Dedifferentiated amniotic fluid mesenchymal stem cell (primary cell): ENCODE data around the gene STAG3.
"Not testable (repeated sequence)": the region's sequence is repeated elsewhere in the genome, so short reads cannot be mapped to it uniquely, and the experiment has no call there.

Source experiments
- DNase-seq: peaks from one replicate; pipeline ENCODE4 v3.0.0-alpha.2; 2016; ENCODE audit errors: extremely low spot score

STAG3 gene

GRCh38 chr7:100177045-100178001 is at the start of gene STAG3, which contains the start of gene GPC2:
TSS of gene STAG3 (plus strand) at chr7:100177918. CDS start at chr7:100180557, 2,639 bp downstream.
TSS of gene GPC2 (minus strand) at chr7:100177381. CDS start at chr7:100177199, 182 bp downstream.
- DNase-seq, result peak; percentile 95

GRCh38 chr7:100128637-100128963 is 49.1 kb upstream of the STAG3 start:
- no peak for DNase-seq

GRCh38 chr7:100130220-100130607 is 47.5 kb upstream of the STAG3 start:
- DNase-seq, result not testable (repeated sequence)

GRCh38 chr7:100130608-100131453 is 46.9 kb upstream of the STAG3 start:
- peak; percentile 47 for DNase-seq

- DNase-seq, result no peak
These were observed 45.6 kb upstream of the STAG3 start for GRCh38 chr7:100132126-100132525.

- no peak for DNase-seq
These were observed 45.0 kb upstream of the STAG3 start for GRCh38 chr7:100132697-100133151.

GRCh38 chr7:100137851-100138760 is 39.6 kb upstream of the STAG3 start:
- no peak for DNase-seq

GRCh38 chr7:100141555-100141949 is 36.2 kb upstream of the STAG3 start:
- DNase-seq, result no peak

- no peak for DNase-seq
These were observed 35.3 kb upstream of the STAG3 start for GRCh38 chr7:100142461-100142860.

GRCh38 chr7:100146350-100146749 is 31.4 kb upstream of the STAG3 start:
- DNase-seq, result not testable (repeated sequence)

GRCh38 chr7:100147278-100147677 is 30.4 kb upstream of the STAG3 start:
- no peak for DNase-seq

GRCh38 chr7:100148225-100148558 is 29.5 kb upstream of the STAG3 start:
- no peak for DNase-seq

GRCh38 chr7:100148559-100149328 is 29.0 kb upstream of the STAG3 start, which contains the start of gene LAMTOR4:
TSS of gene LAMTOR4 (plus strand) at chr7:100148918. CDS start at chr7:100148973, 55 bp downstream.
- peak; percentile 98 for DNase-seq

- no peak for DNase-seq
These were observed 25.3 kb upstream of the STAG3 start for GRCh38 chr7:100152404-100152803.

- no peak for DNase-seq
These were observed 24.6 kb upstream of the STAG3 start for GRCh38 chr7:100152937-100153666.

- DNase-seq, result no peak
These were observed 23.8 kb upstream of the STAG3 start for GRCh38 chr7:100153708-100154535.

GRCh38 chr7:100154651-100155491 is 22.8 kb upstream of the STAG3 start:
- no peak for DNase-seq
